Loucy (cell line): ENCODE results near the gene GIN1.

Experiments used
- H2AFZ ChIP-seq: fragments of 200-600 bp; sonication (generic); 2 replicates; pipeline ENCODE4 v1.6.0; 2016; ENCODE audit warnings: antibody characterized with exemption, mild to moderate bottlenecking, low read length, moderate library complexity
- H3F3A ChIP-seq: fragments of 200-600 bp; 2 replicates; pipeline ENCODE4 v1.6.0; 2016; ENCODE audit warnings: antibody characterized with exemption, low read depth, mild to moderate bottlenecking
- H3K27me3 ChIP-seq: fragments of 200-600 bp; sonication (generic); 2 replicates; pipeline ENCODE4 v1.6.1; 2014; ENCODE audit warnings: low read length, mild to moderate bottlenecking; ENCODE audit not compliant: insufficient read depth, poor library complexity, severe bottlenecking
- H3K36me3 ChIP-seq: fragments of 200-600 bp; sonication (generic); 2 replicates; pipeline ENCODE4 v1.6.1; 2016; ENCODE audit warnings: low read length; ENCODE audit not compliant: insufficient read depth
- H3K4me1 ChIP-seq: fragments of 200-600 bp; sonication (generic); 2 replicates; pipeline ENCODE4 v1.5.1; 2014; ENCODE audit warnings: low read length, mild to moderate bottlenecking; ENCODE audit not compliant: insufficient read depth, poor library complexity, severe bottlenecking
- H3K4me2 ChIP-seq: fragments of 200-600 bp; sonication (generic); 2 replicates; pipeline ENCODE4 v1.6.0; 2014; ENCODE audit warnings: antibody characterized with exemption, low read length, low read depth, mild to moderate bottlenecking; ENCODE audit not compliant: poor library complexity, severe bottlenecking
- H3K4me3 ChIP-seq: fragments of 200-600 bp; sonication (generic); 2 replicates; pipeline ENCODE4 v1.5.1; 2014; ENCODE audit warnings: low read length, mild to moderate bottlenecking, mixed read lengths; ENCODE audit not compliant: poor library complexity, severe bottlenecking
- H3K79me2 ChIP-seq: fragments of 200-600 bp; sonication (generic); 2 replicates; pipeline ENCODE4 v1.6.1; 2014; ENCODE audit warnings: low read length; ENCODE audit not compliant: insufficient read depth
- H3K9ac ChIP-seq: fragments of 200-600 bp; sonication (generic); 2 replicates; pipeline ENCODE4 v1.6.0; 2014; ENCODE audit warnings: mild to moderate bottlenecking, low read depth, low read length, moderate library complexity; ENCODE audit not compliant: poor library complexity, severe bottlenecking
- H3K9me2 ChIP-seq: fragments of 200-600 bp; sonication (generic); replicated peaks from 2 replicates; pipeline ENCODE4 v1.6.1; 2016; ENCODE audit warnings: low read depth, low read length, mixed read lengths
- H3K9me3 ChIP-seq: fragments of 200-600 bp; sonication (generic); 2 replicates; pipeline ENCODE4 v1.6.1; 2014; ENCODE audit warnings: mild to moderate bottlenecking, antibody characterized with exemption, low read length, low read depth; ENCODE audit not compliant: insufficient read depth
- H4K20me1 ChIP-seq: fragments of 200-600 bp; sonication (generic); 2 replicates; pipeline ENCODE4 v1.6.0; 2014; ENCODE audit warnings: antibody characterized with exemption, low read length, mild to moderate bottlenecking; ENCODE audit not compliant: insufficient read depth, poor library complexity, severe bottlenecking
- CTCF ChIP-seq: fragments of 200-600 bp; sonication (generic); conservative IDR thresholded peaks from 2 replicates; pipeline ENCODE4 v1.5.1; 2014; ENCODE audit warnings: mild to moderate bottlenecking, antibody characterized with exemption, low read length
- EZH2phosphoT487 ChIP-seq: fragments of 200-600 bp; IDR thresholded peaks from 2 replicates; pipeline ENCODE4 v1.6.1; 2018; ENCODE audit warnings: antibody characterized with exemption, mild to moderate bottlenecking, moderate library complexity, borderline replicate concordance

Gene GIN1

GRCh38 chr5:103101079-103101750 is 18.7 kb downstream of the GIN1 start:
- Histone ChIP-seq H3K9me3 (no peaks in the 10 kb centered on the region), H3K36me3 (no peaks in the 10 kb centered on the region), H3K79me2 (no peaks in the 10 kb centered on the region), H3K4me1 (no peaks in the 10 kb centered on the region), H4K20me1 (no peaks in the 10 kb centered on the region), H3K4me2 (no peak overlapping the region), H3K9me2 (no peaks in the 10 kb centered on the region), H2AFZ (no peak overlapping the region), H3F3A (no peaks in the 10 kb centered on the region), H3K27me3 (no peaks in the 10 kb centered on the region), H3K9ac (no peak overlapping the region), H3K4me3 (no peak overlapping the region)
- TF ChIP-seq EZH2phosphoT487: no peak
- TF ChIP-seq CTCF: no peak

- no peaks in the 10 kb centered on the region for H3K27me3 ChIP-seq
- no peaks in the 10 kb centered on the region for H3K36me3 ChIP-seq
- H2AFZ ChIP-seq: no peak overlapping the region
- no peaks in the 10 kb centered on the region for H3K9me2 ChIP-seq
- H3K4me2 ChIP-seq: no peak overlapping the region
- H3F3A ChIP-seq: no peaks in the 10 kb centered on the region
- H3K4me3 ChIP-seq: no peak overlapping the region
- H3K9ac ChIP-seq: no peak overlapping the region
- H3K9me3 ChIP-seq: no peaks in the 10 kb centered on the region
- no peaks in the 10 kb centered on the region for H3K4me1 ChIP-seq
- no peak for TF ChIP-seq EZH2phosphoT487
- TF ChIP-seq CTCF: no peak
- no peaks in the 10 kb centered on the region for H4K20me1 ChIP-seq
- no peaks in the 10 kb centered on the region for H3K79me2 ChIP-seq
Observed at GRCh38 chr5:103098993-103099392, 20.9 kb downstream of the GIN1 start.

GRCh38 chr5:103094737-103095136 is 25.2 kb downstream of the GIN1 start:
- H2AFZ ChIP-seq: no peak overlapping the region
- H3K9ac ChIP-seq: no peak overlapping the region
- H3K9me2 ChIP-seq: no peaks in the 10 kb centered on the region
- H3K27me3 ChIP-seq: no peaks in the 10 kb centered on the region
- H3K4me3 ChIP-seq: no peak overlapping the region
- no peaks in the 10 kb centered on the region for H3K36me3 ChIP-seq
- H3F3A ChIP-seq: no peaks in the 10 kb centered on the region
- H3K4me2 ChIP-seq: no peak overlapping the region
- H3K9me3 ChIP-seq: no peaks in the 10 kb centered on the region
- no peaks in the 10 kb centered on the region for H4K20me1 ChIP-seq
- no peaks in the 10 kb centered on the region for H3K4me1 ChIP-seq
- H3K79me2 ChIP-seq: no peaks in the 10 kb centered on the region
- no peak for TF ChIP-seq EZH2phosphoT487
- no peak for TF ChIP-seq CTCF
